ENCODE measurements around the gene MGMT. TPM values are rescaled to one million over a fixed set of nuclear protein-coding genes. Genes with fewer than 3 reads are reported as not detected.

The MGMT gene
- total and polyA plus RNA-seq, 2 donors (not counting 3 experiments of a cell fraction or from before 2014, with no cell fraction given) = 15.0 to 15.2 TPM

DNA sequence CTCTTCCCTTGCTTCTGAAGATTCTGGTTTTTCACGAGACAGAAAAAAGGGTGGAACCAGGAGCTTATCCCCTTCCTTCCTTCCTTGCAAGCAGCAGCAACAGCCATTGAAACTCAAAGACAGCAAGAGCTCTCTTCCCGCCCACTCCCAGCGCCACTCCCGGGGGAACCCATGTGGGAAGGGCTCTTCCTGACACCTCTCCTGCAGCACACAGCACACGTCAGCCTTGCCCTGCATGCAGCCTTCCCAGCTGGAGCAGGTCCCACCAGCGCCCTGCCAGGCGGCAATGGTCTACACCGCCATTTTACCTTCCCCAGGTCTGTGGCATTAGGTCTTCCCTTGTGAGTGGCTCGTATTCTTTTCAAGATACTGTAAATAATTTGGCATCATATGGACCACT is 161.8 kb downstream of the MGMT start:
- no peaks in the 10 kb centered on the region for H3K36me3 ChIP-seq (ENCODE audit: control insufficient read depth in 2 of 2, extremely low read depth in 1 of 2, insufficient read depth in 2 of 2, low read length in 2 of 2)
- H3K27ac ChIP-seq (ENCODE audit: insufficient read depth, low read depth, low read length) = no peak overlapping the region
- peaks cover 2% of the 10 kb centered on the region for H3K9me3 ChIP-seq (replicated peaks; ENCODE audit: control insufficient read depth, insufficient read depth, low read length)
- ChIA-PET CTCF (no interaction called here), POLR2A (no interaction called here)
- FAIRE-seq (no peak), DNase-seq (ENCODE audit: low read depth, low spot score) (no peak)
- H3K9ac ChIP-seq (replicated peaks; ENCODE audit: extremely low read depth, insufficient read depth, low read length) = no peak overlapping the region
- intact Hi-C loops (cut with micrococcal nuclease) (no loop called here), dilution Hi-C loops (cut with MboI; ENCODE audit: extremely low pct_ligation_motif_present, low sequenced_read_pairs) (no loop called here)
- H3K27me3 ChIP-seq (ENCODE audit: control insufficient read depth in 2 of 2, insufficient read depth in 2 of 2, low read length in 2 of 2) = no peaks in the 10 kb centered on the region
- no TSS peak for BruUV-seq (replicated peaks)
- peaks cover 5% of the 10 kb centered on the region for H3K4me1 ChIP-seq (ENCODE audit: control insufficient read depth, extremely low read depth, insufficient read depth, low read length)
- H3K4me2 ChIP-seq (ENCODE audit: insufficient read depth, low read length) = no peak overlapping the region
- no peak overlapping the region for H3K4me3 ChIP-seq (replicated peaks in 1 of 3; ENCODE audit: insufficient read depth in 1 of 3, low read depth in 1 of 3, low read length in 3 of 3)
- H3K9me1 ChIP-seq (replicated peaks; ENCODE audit: control insufficient read depth, extremely low read depth, insufficient read depth, low read length) = no peaks in the 10 kb centered on the region
- H2AFZ ChIP-seq (ENCODE audit: low read depth, low read length) = no peak overlapping the region
- H3K79me2 ChIP-seq (ENCODE audit: control insufficient read depth, insufficient read depth, low read length) = no peaks in the 10 kb centered on the region
- TF ChIP-seq, protein P1, sequence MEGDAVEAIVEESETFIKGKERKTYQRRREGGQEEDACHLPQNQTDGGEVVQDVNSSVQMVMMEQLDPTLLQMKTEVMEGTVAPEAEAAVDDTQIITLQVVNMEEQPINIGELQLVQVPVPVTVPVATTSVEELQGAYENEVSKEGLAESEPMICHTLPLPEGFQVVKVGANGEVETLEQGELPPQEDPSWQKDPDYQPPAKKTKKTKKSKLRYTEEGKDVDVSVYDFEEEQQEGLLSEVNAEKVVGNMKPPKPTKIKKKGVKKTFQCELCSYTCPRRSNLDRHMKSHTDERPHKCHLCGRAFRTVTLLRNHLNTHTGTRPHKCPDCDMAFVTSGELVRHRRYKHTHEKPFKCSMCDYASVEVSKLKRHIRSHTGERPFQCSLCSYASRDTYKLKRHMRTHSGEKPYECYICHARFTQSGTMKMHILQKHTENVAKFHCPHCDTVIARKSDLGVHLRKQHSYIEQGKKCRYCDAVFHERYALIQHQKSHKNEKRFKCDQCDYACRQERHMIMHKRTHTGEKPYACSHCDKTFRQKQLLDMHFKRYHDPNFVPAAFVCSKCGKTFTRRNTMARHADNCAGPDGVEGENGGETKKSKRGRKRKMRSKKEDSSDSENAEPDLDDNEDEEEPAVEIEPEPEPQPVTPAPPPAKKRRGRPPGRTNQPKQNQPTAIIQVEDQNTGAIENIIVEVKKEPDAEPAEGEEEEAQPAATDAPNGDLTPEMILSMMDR (IDR thresholded peaks at IDR 0.05; ENCODE audit: extremely low read depth in 1 of 2, insufficient read depth in 1 of 2, low read depth in 1 of 2, low read length in 2 of 2) = no peak
- TF ChIP-seq EZH2 (IDR thresholded peaks at IDR 0.05; ENCODE audit: borderline replicate concordance, low read depth, low read length, severe bottlenecking) (no peak), POLR2A (IDR thresholded peaks at IDR 0.05; ENCODE audit: low read depth, low read length) (no peak), FOS (IDR thresholded peaks at IDR 0.05; ENCODE audit: borderline replicate concordance, insufficient read depth, low read length) (no peak), JUN (IDR thresholded peaks at IDR 0.05; ENCODE audit: borderline replicate concordance, insufficient read depth, insufficient read length, low read depth) (no peak), GATA2 (IDR thresholded peaks at IDR 0.05; ENCODE audit: insufficient read depth, insufficient read length, low read depth, low read length) (no peak), MYC (IDR thresholded peaks at IDR 0.05; ENCODE audit: low read depth, low read length) (no peak), POLR2AphosphoS5 (IDR thresholded peaks at IDR 0.05; ENCODE audit: insufficient read depth, low read depth, low read length) (no peak)
- TF ChIP-seq, protein P2, sequence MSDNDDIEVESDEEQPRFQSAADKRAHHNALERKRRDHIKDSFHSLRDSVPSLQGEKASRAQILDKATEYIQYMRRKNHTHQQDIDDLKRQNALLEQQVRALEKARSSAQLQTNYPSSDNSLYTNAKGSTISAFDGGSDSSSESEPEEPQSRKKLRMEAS (IDR thresholded peaks at IDR 0.05; ENCODE audit: insufficient read depth, insufficient read length) = no peak
- no peaks in the 10 kb centered on the region for H4K20me1 ChIP-seq (replicated peaks; ENCODE audit: control insufficient read depth, extremely low read depth, insufficient read depth, low read length)
